ENCODE results near the gene KCMF1.

Gene KCMF1

DNA sequence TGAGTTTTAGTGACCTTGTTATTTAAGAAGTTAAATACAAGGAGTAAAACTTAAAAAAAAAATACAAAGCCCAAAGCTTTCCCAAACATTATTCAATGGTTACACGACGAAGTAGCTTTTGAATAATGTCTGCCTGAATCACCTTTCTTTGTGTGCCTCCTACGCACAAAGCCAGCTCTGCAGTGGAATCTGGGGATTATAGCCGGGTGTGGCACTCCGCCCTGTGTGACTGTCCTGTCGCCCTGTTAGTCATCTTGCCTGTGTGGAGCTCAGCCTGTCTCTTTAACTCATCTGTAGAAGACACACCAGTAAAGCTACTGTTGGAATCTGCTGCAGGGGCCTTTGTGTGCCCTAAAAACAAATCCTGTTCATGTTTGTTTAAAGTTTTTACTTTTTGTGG, 82.8 kb downstream of the KCMF1 start:
- Histone ChIP-seq H2AFZ (ENCODE audit: low read depth, low read length, severe bottlenecking) (no peak overlapping the region), H3K4me3 (ENCODE audit: insufficient read depth, low read length, poor library complexity, severe bottlenecking) (no peak overlapping the region), H3K9me3 (ENCODE audit: insufficient read depth, low read length) (no peaks in the 10 kb centered on the region), H3K36me3 (ENCODE audit: low read length) (peaks cover 15% of the 10 kb centered on the region; the same call in 1 of the 2 replicates), H3K9ac (ENCODE audit: low read length) (no peak overlapping the region), H3K79me2 (ENCODE audit: insufficient read depth, low read length) (no peaks in the 10 kb centered on the region), H3K27ac (ENCODE audit: low read depth, low read length) (no peak overlapping the region), H3K27me3 (ENCODE audit: low read length) (no peaks in the 10 kb centered on the region), H4K20me1 (ENCODE audit: low read depth, low read length) (peaks cover 8% of the 10 kb centered on the region; the same call in 1 of the 2 replicates), H3K9me2 (replicated peaks; ENCODE audit: insufficient read depth, low read length) (no peaks in the 10 kb centered on the region), H3F3A (ENCODE audit: insufficient read depth) (peaks cover 6% of the 10 kb centered on the region; the same call in 1 of the 2 replicates), H3K4me2 (ENCODE audit: low read depth, low read length, poor library complexity, severe bottlenecking) (no peak overlapping the region)
- TF ChIP-seq, protein P1, sequence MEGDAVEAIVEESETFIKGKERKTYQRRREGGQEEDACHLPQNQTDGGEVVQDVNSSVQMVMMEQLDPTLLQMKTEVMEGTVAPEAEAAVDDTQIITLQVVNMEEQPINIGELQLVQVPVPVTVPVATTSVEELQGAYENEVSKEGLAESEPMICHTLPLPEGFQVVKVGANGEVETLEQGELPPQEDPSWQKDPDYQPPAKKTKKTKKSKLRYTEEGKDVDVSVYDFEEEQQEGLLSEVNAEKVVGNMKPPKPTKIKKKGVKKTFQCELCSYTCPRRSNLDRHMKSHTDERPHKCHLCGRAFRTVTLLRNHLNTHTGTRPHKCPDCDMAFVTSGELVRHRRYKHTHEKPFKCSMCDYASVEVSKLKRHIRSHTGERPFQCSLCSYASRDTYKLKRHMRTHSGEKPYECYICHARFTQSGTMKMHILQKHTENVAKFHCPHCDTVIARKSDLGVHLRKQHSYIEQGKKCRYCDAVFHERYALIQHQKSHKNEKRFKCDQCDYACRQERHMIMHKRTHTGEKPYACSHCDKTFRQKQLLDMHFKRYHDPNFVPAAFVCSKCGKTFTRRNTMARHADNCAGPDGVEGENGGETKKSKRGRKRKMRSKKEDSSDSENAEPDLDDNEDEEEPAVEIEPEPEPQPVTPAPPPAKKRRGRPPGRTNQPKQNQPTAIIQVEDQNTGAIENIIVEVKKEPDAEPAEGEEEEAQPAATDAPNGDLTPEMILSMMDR (IDR thresholded peaks at IDR 0.05; ENCODE audit: insufficient read depth, low read length, poor library complexity, severe bottlenecking), result no peak

DNA sequence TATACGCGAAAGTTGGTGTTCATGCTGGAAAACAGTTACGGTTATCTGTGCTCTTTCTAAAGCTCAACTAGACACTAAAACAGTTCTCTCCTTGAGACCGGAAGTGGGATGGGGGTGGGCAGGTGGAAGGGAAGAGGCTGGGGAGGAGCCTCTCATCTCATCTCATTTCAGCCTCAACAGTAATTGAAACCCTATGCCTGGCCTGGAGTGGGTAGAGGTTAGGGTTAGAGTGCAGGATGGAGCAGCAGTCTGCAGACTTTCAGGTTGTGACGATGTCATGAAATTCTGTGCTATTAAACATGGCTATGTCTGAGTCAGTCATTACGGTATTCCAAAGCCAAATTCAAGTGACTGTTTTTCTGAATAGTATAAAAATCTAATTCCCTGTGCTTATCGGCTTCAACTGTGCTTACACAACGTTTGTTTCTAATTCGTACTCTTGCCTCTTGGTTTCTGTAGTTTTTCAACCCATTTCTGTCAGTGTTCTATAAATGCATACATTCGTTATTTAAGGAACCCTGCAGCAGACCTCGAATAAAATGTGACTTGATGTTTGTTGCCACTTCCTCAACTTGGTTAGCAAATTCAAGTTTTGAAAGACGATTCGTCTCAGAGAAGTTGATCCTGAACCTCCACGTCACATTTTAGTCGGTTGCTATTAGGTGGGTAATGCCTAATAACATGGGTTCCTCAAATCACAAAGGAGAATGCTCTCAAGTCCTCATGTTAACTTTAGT, 86.4 kb downstream of the KCMF1 start:
- H3K36me3 ChIP-seq (ENCODE audit: low read length), result no peaks in the 10 kb centered on the region
- no peaks in the 10 kb centered on the region for H3K9me3 ChIP-seq (ENCODE audit: insufficient read depth, low read length)
- TF ChIP-seq EZH2phosphoT487 (conservative IDR thresholded peaks at IDR 0.05; ENCODE audit: low read length), result no peak
- TF ChIP-seq, protein P1 (IDR thresholded peaks at IDR 0.05; ENCODE audit: insufficient read depth, low read length, poor library complexity, severe bottlenecking), result no peak
- H3K79me2 ChIP-seq (ENCODE audit: insufficient read depth, low read length), result no peaks in the 10 kb centered on the region
- H3K4me2 ChIP-seq (ENCODE audit: low read depth, low read length, poor library complexity, severe bottlenecking), result no peak overlapping the region
- H3K27ac ChIP-seq (ENCODE audit: low read depth, low read length), result no peak overlapping the region
- H3K9me2 ChIP-seq (replicated peaks; ENCODE audit: insufficient read depth, low read length), result no peaks in the 10 kb centered on the region
- H2AFZ ChIP-seq (ENCODE audit: low read depth, low read length, severe bottlenecking), result no peak overlapping the region
- no peak overlapping the region for H3K9ac ChIP-seq (ENCODE audit: low read length)
- H3K27me3 ChIP-seq (ENCODE audit: low read length), result no peaks in the 10 kb centered on the region
- peaks cover 8% of the 10 kb centered on the region; the same call in 1 of the 2 replicates for H4K20me1 ChIP-seq (ENCODE audit: low read depth, low read length)
- H3F3A ChIP-seq (ENCODE audit: insufficient read depth), result peaks cover 6% of the 10 kb centered on the region; the same call in 1 of the 2 replicates
- H3K4me3 ChIP-seq (ENCODE audit: insufficient read depth, low read length, poor library complexity, severe bottlenecking), result no peak overlapping the region

DNA sequence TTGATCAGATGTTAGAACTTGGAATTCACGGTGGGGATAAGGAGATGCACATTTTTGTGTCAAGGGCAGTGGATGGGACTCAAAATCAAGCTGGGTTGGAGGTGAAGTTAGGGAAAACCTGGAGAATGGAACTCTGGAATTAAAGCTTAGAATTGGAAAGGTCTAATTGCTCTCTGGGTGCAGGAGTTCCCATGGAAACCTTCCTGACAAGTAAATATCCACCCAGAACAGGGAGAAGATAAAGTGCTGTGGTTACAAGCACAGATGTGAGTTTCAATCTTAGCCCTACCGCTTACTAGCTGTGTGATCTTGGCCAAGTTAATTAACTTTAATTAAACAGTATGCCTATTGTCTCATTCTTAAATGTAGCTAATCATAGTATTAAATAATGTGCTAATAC, 90.9 kb downstream of the KCMF1 start:
- H3K27ac ChIP-seq (ENCODE audit: low read depth, low read length), result no peak overlapping the region
- H3K9me3 ChIP-seq (ENCODE audit: insufficient read depth, low read length), result no peaks in the 10 kb centered on the region
- H4K20me1 ChIP-seq (ENCODE audit: low read depth, low read length), result no peaks in the 10 kb centered on the region
- no peaks in the 10 kb centered on the region for H3K27me3 ChIP-seq (ENCODE audit: low read length)
- no peak overlapping the region for H3K4me3 ChIP-seq (ENCODE audit: insufficient read depth, low read length, poor library complexity, severe bottlenecking)
- no peaks in the 10 kb centered on the region for H3K9me2 ChIP-seq (replicated peaks; ENCODE audit: insufficient read depth, low read length)
- TF ChIP-seq, protein P1 (IDR thresholded peaks at IDR 0.05; ENCODE audit: insufficient read depth, low read length, poor library complexity, severe bottlenecking), result no peak
- no peak for TF ChIP-seq EZH2phosphoT487 (conservative IDR thresholded peaks at IDR 0.05; ENCODE audit: low read length)
- H3K36me3 ChIP-seq (ENCODE audit: low read length), result no peaks in the 10 kb centered on the region
- no peak overlapping the region for H3K4me2 ChIP-seq (ENCODE audit: low read depth, low read length, poor library complexity, severe bottlenecking)
- no peak overlapping the region for H3K9ac ChIP-seq (ENCODE audit: low read length)
- no peaks in the 10 kb centered on the region for H3F3A ChIP-seq (ENCODE audit: insufficient read depth)
- H3K79me2 ChIP-seq (ENCODE audit: insufficient read depth, low read length), result no peaks in the 10 kb centered on the region
- H2AFZ ChIP-seq (ENCODE audit: low read depth, low read length, severe bottlenecking), result no peak overlapping the region
